Endodermal cell (in vitro differentiated cells): ENCODE data around the gene COLGALT1. TPM values are rescaled to one million over a fixed set of nuclear protein-coding genes. Genes with fewer than 3 reads are reported as not detected.

ENCODE experiments used
- DNase-seq: peaks from one replicate; pipeline ENCODE4 v3.0.0-alpha.2; 2017
- H3K27ac ChIP-seq: 2 replicates; pipeline ENCODE4 v1.5.1; 2013; ENCODE audit warnings: mild to moderate bottlenecking, low read depth, low read length, moderate library complexity
- H3K27me3 ChIP-seq: 2 replicates; pipeline ENCODE4 v1.6.1; 2013; ENCODE audit warnings: mild to moderate bottlenecking, low read length, moderate library complexity; ENCODE audit not compliant: insufficient read depth, control insufficient read depth, poor library complexity, severe bottlenecking
- H3K36me3 ChIP-seq: 2 replicates; pipeline ENCODE4 v1.7.0; 2013; ENCODE audit warnings: mild to moderate bottlenecking, low read length, moderate library complexity; ENCODE audit not compliant: control insufficient read depth, insufficient read depth
- H3K4me1 ChIP-seq: one replicate; pipeline ENCODE4 v1.7.0; 2013; ENCODE audit warnings: low read length; ENCODE audit not compliant: control insufficient read depth, insufficient read depth
- H3K4me3 ChIP-seq: 2 replicates; pipeline ENCODE4 v1.5.1; 2013; ENCODE audit warnings: mild to moderate bottlenecking, low read length, moderate library complexity
- H3K9ac ChIP-seq: 2 replicates; pipeline ENCODE4 v1.6.1; 2013; ENCODE audit warnings: mild to moderate bottlenecking, low read length, moderate library complexity; ENCODE audit not compliant: poor library complexity, severe bottlenecking; ENCODE audit errors: extremely low read depth
- H3K9me3 ChIP-seq: 2 replicates; pipeline ENCODE4 v1.6.1; 2013; ENCODE audit warnings: mild to moderate bottlenecking, low read length, moderate library complexity; ENCODE audit not compliant: control insufficient read depth
- H3K27ac Mint-ChIP-seq: 2 replicates; pipeline ENCODE4 v1.8.0; 2020; ENCODE audit warnings: mixed read lengths
- H3K27me3 Mint-ChIP-seq: 2 replicates; pipeline ENCODE4 v1.8.0; 2021; ENCODE audit warnings: mild to moderate bottlenecking, mixed read lengths; ENCODE audit not compliant: insufficient read depth
- H3K36me3 Mint-ChIP-seq: 2 replicates; pipeline ENCODE4 v1.8.0; 2020; ENCODE audit warnings: low read depth, mixed read lengths
- H3K4me1 Mint-ChIP-seq: 2 replicates; pipeline ENCODE4 v1.8.0; 2020; ENCODE audit warnings: mixed read lengths
- H3K4me3 Mint-ChIP-seq: 2 replicates; pipeline ENCODE4 v1.8.0; 2020; ENCODE audit warnings: mild to moderate bottlenecking, moderate library complexity, mixed read lengths
- H3K9me3 Mint-ChIP-seq: 2 replicates; pipeline ENCODE4 v1.8.0; 2020; ENCODE audit warnings: mild to moderate bottlenecking, mixed read lengths
- CTCF ChIP-seq: fragments of 200-600 bp; sonication (generic); conservative IDR thresholded peaks from 2 replicates; pipeline ENCODE4 v1.5.0; 2021; ENCODE audit warnings: antibody characterized with exemption, mild to moderate bottlenecking
- WGBS, 2 experiments: methylation state at CpG; one replicate each; pipeline versions ENCODE4 v1.1.5 to v1.1.7; 2013; ENCODE audit warnings: missing lambda C conversion rate in 2 of 2, mixed read lengths in 1 of 2; ENCODE audit not compliant: insufficient coverage in 1 of 2, insufficient read length in 1 of 2; 5-methylcytosine and 5-hydroxymethylcytosine counted together
- total RNA-seq, 2 donors: library from RNA; stranded (reverse); fragmentation: NEBNext Ultra II Directional in 1 of 2; extraction: Animal tissue kit (Norgen Biotek cat#: 25700) in 1 of 2; gene quantifications; 2 replicates in 1 of 2; 3 replicates in 1 of 2; pipeline ENCODE4 v1.2.1, GENCODE V29; 2021

Gene COLGALT1
- total RNA-seq, 2 donors from 2014 or later: 61.2 to 68.3 TPM

- Histone ChIP-seq H3K36me3 (peaks cover 39% of the 10 kb centered on the region), H3K27ac (no peak overlapping the region), H3K9ac (no peak overlapping the region), H3K4me3 (no peak overlapping the region), H3K4me1 (no peaks in the 10 kb centered on the region), H3K27me3 (no peaks in the 10 kb centered on the region), H3K9me3 (no peaks in the 10 kb centered on the region)
- Mint-ChIP-seq H3K4me1 (no peaks in the 10 kb centered on the region), H3K4me3 (no peak overlapping the region), H3K27ac (peak overlapping the region; percentile 26), H3K9me3 (no peaks in the 10 kb centered on the region), H3K36me3 (peaks cover 41% of the 10 kb centered on the region), H3K27me3 (no peaks in the 10 kb centered on the region)
- no peak for DNase-seq
- 87 to 92% methylated on average over 8 to 11 of the region's 11 CpGs for WGBS, 2 experiments
- no peak for TF ChIP-seq CTCF
Observed at GRCh38 chr19:17562561-17562960, 7.1 kb downstream of the COLGALT1 start.

GRCh38 chr19:17564781-17565180 is 9.3 kb downstream of the COLGALT1 start:
- H3K27me3 ChIP-seq: no peaks in the 10 kb centered on the region
- no peak overlapping the region for H3K4me3 Mint-ChIP-seq
- H3K27me3 Mint-ChIP-seq: no peaks in the 10 kb centered on the region
- H3K36me3 Mint-ChIP-seq: peaks cover 52% of the 10 kb centered on the region
- no peaks in the 10 kb centered on the region for H3K9me3 ChIP-seq
- H3K4me1 Mint-ChIP-seq: no peaks in the 10 kb centered on the region
- H3K27ac Mint-ChIP-seq: peak overlapping the region; percentile 48
- peaks cover 44% of the 10 kb centered on the region for H3K36me3 ChIP-seq
- no peaks in the 10 kb centered on the region for H3K4me1 ChIP-seq
- TF ChIP-seq CTCF: no peak
- no peak overlapping the region for H3K4me3 ChIP-seq
- WGBS, 2 experiments: 74 to 79% methylated on average over 6 of the region's 6 CpGs
- no peak overlapping the region for H3K9ac ChIP-seq
- H3K27ac ChIP-seq: no peak overlapping the region
- no peaks in the 10 kb centered on the region for H3K9me3 Mint-ChIP-seq
- DNase-seq: no peak

GRCh38 chr19:17565611-17566010 is 10.2 kb downstream of the COLGALT1 start:
- Histone ChIP-seq H3K9me3 (no peaks in the 10 kb centered on the region), H3K4me1 (no peaks in the 10 kb centered on the region), H3K9ac (no peak overlapping the region), H3K27ac (no peak overlapping the region), H3K36me3 (peaks cover 36% of the 10 kb centered on the region), H3K4me3 (no peak overlapping the region), H3K27me3 (no peaks in the 10 kb centered on the region)
- H3K4me3 Mint-ChIP-seq: no peak overlapping the region
- DNase-seq: no peak
- peaks cover 47% of the 10 kb centered on the region for H3K36me3 Mint-ChIP-seq
- no peaks in the 10 kb centered on the region for H3K9me3 Mint-ChIP-seq
- TF ChIP-seq CTCF: no peak
- no peaks in the 10 kb centered on the region for H3K4me1 Mint-ChIP-seq
- H3K27ac Mint-ChIP-seq: no peak overlapping the region
- 93% methylated on average over 2 to 3 of the region's 3 CpGs for WGBS, 2 experiments
- no peaks in the 10 kb centered on the region for H3K27me3 Mint-ChIP-seq
